Measurements from ENCODE around the gene TRIM32.
A peak's percentile ranks its signal among the peaks of the same experiment; 100 is the strongest.

Gene TRIM32

GRCh38 chr9:116705531-116705930, 18.4 kb downstream of the TRIM32 start:
- no peak for DNase-seq (ENCODE audit: low read depth in 3 of 3)

- DNase-seq (ENCODE audit: low read depth in 3 of 3), result no peak
Observed at GRCh38 chr9:116706310-116707290, 19.5 kb downstream of the TRIM32 start.

GRCh38 chr9:116712781-116713180, 25.7 kb downstream of the TRIM32 start:
- no peak for DNase-seq (ENCODE audit: low read depth in 3 of 3)

- DNase-seq (ENCODE audit: low read depth in 3 of 3), result no peak
Observed at GRCh38 chr9:116713271-116713670, 26.2 kb downstream of the TRIM32 start.

- DNase-seq (ENCODE audit: low read depth in 3 of 3), result no peak
Observed at GRCh38 chr9:116715751-116716150, 28.6 kb downstream of the TRIM32 start.

GRCh38 chr9:116716438-116716837, 29.3 kb downstream of the TRIM32 start:
- no peak for DNase-seq (ENCODE audit: low read depth in 3 of 3)

- no peak for DNase-seq (ENCODE audit: low read depth in 3 of 3)
Observed at GRCh38 chr9:116717150-116717549, 30.0 kb downstream of the TRIM32 start.

GRCh38 chr9:116718111-116718510, 31.0 kb downstream of the TRIM32 start:
- DNase-seq (ENCODE audit: low read depth in 3 of 3), result no peak

- DNase-seq (ENCODE audit: low read depth in 3 of 3), result no peak
Observed at GRCh38 chr9:116720111-116720510, 33.0 kb downstream of the TRIM32 start.

- DNase-seq (ENCODE audit: low read depth in 3 of 3), result no peak
Observed at GRCh38 chr9:116721411-116721810, 34.3 kb downstream of the TRIM32 start.

- no peak for DNase-seq (ENCODE audit: low read depth in 3 of 3)
Observed at GRCh38 chr9:116721944-116722343, 34.8 kb downstream of the TRIM32 start.

GRCh38 chr9:116724123-116724522, 37.0 kb downstream of the TRIM32 start:
- DNase-seq (ENCODE audit: low read depth in 3 of 3), result no peak

GRCh38 chr9:116726602-116727001, 39.5 kb downstream of the TRIM32 start:
- DNase-seq (ENCODE audit: low read depth in 3 of 3), result no peak

- DNase-seq (ENCODE audit: low read depth in 3 of 3), result no peak
Observed at GRCh38 chr9:116733010-116733641, 46.0 kb downstream of the TRIM32 start.

GRCh38 chr9:116736399-116737151, 49.5 kb downstream of the TRIM32 start:
- DNase-seq (ENCODE audit: low read depth in 3 of 3), result no peak

GRCh38 chr9:116737152-116737546, 50.0 kb downstream of the TRIM32 start:
- DNase-seq (ENCODE audit: low read depth in 3 of 3), result peak; percentile 11 to 62 (median 13)

- no peak for DNase-seq (ENCODE audit: low read depth in 3 of 3)
Observed at GRCh38 chr9:116741086-116741740, 54.1 kb downstream of the TRIM32 start.

GRCh38 chr9:116741742-116742141, 54.6 kb downstream of the TRIM32 start:
- DNase-seq (ENCODE audit: low read depth in 3 of 3), result no peak

GRCh38 chr9:116749176-116749575, 62.1 kb downstream of the TRIM32 start:
- DNase-seq (ENCODE audit: low read depth in 3 of 3), result no peak

- no peak for DNase-seq (ENCODE audit: low read depth in 3 of 3)
Observed at GRCh38 chr9:116749772-116750171, 62.7 kb downstream of the TRIM32 start.

GRCh38 chr9:116750510-116750909, 63.4 kb downstream of the TRIM32 start:
- no peak for DNase-seq (ENCODE audit: low read depth in 3 of 3)
